KBM-7 (cell line): ENCODE data around the gene LGALS1.

Experiments used
- DNase-seq: peaks from one replicate; pipeline ENCODE4 v3.0.0-alpha.2; 2015
- in situ Hi-C: fragments of 300-500 bp; cut with MboI; formaldehyde crosslinking; loops from 2 replicates; pipeline ENCODE4 v1.14.3; 2020; ENCODE audit warnings: low sequenced_read_pairs, low pct_unique_long_range_greater_than_20kb, mixed read lengths

Gene LGALS1

DNA sequence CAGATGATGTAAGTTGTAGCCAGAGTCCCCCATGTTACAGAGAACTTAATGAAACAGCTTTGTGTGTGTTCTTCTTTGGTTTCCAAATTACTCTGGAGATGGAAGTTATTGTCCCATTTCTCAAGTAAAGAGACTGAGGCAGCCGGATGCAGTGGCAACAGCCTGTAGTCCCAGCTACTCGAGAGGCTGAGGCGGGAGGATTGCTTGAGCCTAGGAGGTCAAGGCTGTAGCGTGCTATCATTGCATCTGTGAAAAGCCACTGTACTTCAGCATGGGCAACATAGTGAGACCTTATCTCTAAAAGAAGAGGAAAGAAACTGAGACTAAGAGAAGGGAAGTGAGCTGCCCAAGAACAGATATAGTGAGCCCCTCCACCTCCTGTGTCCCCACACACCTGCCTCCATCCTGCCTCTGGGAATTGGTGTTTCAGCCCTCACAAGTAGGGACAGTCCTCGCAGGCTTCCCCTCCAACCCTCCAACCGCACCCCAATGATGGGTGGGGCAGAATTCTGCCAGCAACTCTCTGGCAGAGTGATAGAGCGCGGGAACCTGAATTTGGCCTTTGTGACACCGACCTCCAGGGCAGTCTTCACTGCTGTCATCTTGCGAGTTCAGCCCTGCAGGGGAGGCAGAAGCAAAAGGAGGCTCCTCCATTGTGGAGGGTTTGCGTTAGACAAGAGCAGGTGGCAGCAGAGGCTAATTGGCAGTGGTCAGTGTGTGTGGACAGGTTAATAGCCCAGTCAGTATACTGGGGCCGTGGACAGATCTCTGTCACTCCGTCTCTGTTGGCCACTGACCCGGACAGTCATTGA, 15.3 kb upstream of the LGALS1 start:
- DNase-seq: no peak
- in situ Hi-C loops: no loop called here

DNA sequence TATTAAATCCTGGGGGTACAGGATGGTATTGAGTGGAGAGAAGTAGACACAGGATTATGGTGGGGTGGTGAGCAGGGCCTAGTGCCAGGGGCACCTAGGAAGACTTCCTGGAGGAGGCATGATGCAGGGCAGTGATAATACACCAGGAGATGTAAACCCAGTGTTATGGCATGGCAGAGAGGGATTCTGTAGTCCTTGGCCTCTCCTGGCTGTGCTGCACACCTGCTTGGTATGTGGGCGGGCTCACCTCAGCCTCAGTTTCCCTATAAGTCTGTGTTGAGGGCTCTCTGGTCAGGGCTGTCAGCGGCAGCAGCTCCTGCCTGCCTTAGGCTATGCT, 14.8 kb upstream of the LGALS1 start:
- in situ Hi-C loops: no loop called here
- no peak for DNase-seq

DNA sequence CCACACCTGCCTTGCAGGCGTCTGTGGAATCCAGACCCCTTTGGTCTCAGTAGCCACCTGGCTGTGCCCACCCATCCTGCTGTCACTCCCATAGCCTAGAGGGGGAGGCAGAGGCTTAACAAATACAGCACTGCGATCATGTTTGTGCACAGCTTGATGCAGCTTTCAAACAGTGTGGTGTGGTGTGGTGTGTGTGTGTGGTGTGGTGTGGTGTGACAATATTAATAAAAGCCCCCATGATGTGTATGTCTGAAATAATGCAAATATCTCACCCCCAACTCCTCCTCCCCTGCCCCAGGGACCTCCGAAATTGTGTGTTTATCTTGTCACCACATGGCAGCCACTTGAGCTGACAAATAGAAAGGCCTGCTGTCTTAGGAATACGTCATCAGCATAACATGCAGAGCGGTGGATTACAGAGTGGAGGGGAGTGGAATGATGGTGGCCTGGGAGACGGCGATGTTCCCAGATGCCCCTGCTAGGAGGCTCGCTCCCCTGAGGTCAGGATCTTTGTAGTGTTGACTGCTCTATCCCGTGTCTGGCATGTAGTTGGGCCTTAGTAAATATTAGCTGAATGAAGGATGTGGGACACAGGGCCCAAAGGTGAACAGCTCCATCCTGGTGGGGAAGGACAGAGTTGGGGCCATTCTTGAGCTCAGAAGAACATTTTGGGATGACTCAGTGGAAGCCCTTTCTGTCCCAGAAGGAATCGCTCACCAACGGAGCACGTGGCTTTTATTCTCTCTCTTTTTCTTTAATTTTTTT, 14.1 kb upstream of the LGALS1 start:
- in situ Hi-C loops: no loop called here
- DNase-seq: peak; percentile 32

DNA sequence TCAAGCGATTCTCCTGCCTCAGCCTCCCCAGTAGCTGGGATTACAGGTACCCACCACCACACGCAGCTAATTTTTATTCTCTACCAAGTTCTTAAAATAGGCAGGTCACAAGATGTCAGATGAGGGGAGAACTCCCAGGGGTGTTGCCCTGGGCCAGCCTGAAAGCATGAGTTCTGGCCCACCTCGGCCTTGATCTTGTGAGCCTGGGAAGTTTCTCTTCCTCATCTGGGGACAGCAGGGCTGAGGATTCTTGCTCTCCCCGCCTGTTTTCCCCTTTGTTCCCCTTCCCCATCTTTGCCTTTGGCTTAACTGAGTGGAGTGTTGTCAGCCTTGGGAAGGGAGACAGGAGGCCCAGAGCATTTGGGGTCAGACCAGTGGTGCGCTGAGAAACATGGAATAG, 13.4 kb upstream of the LGALS1 start:
- in situ Hi-C loops: no loop called here
- DNase-seq: no peak

DNA sequence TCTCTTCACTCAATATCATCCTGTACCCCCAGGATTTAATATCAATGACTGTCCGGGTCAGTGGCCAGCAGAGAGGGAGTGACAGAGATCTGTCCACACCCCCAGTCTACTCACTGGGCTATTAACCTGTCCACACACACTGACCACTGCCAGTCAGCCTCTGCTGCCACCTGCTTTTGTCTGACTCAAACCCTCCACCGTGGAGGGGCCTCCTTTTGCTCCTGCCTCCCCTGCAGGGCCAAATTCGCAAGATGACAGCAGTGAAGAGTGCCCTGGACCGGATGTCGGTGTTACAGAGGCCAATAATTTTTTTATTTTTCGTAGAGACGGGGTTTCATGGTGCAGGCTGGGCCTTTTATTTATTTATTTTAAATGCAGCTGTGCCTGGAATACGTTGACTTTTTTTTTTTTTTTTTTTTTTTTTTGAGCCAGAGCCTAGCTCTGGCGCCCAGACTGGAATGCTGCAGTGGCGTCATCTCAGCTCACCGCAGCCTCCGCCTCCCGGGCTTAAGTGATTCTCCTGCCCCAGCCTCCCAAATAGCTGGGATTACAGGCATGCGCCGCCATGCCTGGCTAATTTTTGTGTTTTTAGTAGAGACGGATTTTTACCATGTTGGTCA, 11.8 kb upstream of the LGALS1 start:
- in situ Hi-C loops: no loop called here
- DNase-seq: no peak

DNA sequence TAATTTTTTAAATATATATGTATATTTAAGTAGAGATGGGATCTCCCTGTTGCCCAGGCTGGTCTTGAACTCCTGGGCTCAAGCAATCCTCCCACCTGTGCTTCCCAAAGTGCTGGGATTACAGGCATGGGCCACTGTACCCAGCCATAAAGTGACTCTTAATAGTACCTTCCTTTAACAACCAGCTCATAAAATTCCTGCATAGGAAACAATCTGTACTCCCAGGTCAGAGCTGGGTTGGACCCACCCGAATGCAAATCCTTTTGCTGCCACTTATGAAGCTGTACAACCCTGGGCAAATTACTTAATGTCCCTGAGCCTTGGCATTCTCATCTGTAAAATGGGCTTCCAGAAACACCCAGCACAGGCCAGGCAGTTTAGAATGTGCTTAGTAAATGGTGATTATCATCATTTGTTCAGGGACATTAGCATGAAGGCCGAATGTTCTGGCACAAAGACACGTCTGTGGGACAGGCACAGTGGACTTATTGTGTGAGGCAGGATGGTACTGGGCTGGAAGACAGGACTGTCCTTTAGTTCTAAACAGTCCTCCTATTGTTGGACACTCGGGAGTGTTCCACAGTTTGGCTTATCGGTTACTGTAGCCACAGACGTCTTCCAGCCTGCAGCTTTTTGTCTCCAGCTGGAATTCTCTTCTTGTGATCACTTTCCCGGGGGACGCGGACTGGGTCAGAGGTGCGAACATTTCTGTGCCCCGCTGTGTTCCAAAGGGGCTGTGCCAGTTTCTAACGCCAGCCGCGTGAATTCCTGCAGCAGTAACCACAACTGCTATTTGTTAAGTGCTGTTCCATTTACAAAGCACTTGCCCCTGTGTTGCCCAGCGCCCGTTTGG, 11.0 kb upstream of the LGALS1 start:
- no peak for DNase-seq
- in situ Hi-C loops: no loop called here

DNA sequence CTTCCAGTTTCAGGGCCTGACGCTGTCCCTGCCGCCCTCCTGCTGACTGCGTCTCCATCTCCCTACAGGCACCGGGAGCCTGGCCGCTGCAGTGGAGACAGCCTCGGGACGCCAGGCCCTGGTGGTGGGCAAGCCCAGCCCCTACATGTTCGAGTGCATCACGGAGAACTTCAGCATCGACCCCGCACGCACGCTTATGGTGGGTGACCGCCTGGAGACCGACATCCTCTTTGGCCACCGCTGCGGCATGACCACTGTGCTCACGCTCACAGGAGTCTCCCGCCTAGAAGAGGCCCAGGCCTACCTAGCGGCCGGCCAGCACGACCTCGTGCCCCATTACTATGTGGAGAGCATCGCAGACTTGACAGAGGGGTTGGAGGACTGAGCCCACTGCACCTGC, 9.9 kb upstream of the LGALS1 start:
- in situ Hi-C loops: no loop called here
- no peak for DNase-seq

DNA sequence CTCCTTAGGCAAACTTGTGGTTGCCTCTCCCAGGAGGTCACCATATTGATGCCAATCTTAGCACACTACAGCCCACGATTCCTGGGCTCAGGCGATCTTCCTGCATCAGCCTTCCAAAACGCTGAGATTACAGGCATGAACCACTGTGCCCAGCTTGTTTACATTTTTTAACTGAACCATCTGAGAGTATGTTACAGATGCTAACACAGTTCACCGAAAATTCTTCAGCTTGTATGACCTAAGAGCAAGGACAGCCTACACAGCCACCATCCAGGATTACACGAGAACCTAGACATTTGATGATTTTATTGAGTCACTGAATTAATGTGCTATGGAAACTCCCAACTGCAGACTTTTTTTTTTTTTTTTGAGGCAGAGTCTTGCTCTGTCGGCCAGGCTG, 5.8 kb upstream of the LGALS1 start:
- DNase-seq: no peak
- in situ Hi-C loops: no loop called here

DNA sequence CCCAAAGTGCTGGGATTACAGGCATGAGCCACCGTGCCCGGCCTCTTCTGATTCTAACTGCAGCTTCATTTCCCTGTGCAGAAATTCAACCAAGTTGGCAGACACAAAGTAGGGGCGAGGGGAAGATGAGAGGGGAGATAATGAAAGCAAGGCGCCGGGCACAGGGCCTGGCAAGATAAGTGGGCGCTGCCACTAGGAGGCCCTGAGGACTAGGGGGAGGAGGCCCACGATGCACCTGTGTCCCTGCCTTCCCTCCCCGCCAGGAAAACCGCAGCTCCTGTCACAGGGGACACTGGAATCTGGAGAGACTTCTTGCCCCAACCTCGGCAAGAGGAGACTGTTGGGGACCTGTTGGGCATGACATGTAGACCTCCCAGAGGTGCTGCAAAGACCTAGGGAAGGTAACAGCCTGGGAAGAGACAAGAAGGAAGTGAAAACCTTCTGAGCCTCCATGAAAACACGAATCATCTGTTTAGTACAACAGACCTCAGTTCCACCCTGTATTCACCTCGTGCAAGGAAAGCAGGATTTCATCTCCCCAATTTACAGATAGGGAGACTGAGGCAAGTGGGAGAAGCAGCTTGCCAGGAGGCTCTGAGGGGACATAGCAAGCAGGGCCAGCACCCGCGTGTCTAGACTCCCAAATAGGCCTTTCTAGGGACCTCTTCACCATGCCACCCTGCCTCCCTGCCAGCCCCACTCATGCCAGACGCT, 3.1 kb upstream of the LGALS1 start:
- peak; percentile 41 for DNase-seq
- in situ Hi-C loops: no loop called here

DNA sequence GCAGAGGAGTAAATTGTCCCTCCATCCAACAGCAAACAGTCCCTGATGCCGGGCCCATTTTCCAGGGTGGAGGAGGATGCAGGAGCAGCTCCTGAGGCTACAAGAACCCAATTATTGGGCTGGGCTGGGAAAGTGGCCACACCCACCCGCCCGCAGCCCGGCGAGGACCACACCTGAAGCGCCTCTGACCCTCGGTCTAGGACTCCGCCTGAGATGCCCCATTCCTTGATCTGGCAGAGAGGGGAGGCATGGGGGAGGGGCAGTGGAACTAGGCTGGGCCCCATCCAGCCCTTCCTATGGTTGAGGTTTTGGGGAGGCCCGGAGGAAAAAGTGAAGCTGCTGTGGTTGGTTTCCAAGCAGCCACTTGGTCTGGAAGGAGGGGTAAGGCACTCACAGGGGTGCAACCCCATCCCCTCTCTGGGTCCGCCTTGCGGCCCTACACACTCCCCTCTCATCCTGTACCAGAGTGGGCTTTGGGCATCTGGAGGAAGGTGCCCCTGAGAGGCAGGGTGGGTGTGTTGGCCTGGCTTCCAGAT, 2.4 kb upstream of the LGALS1 start:
- no peak for DNase-seq

DNA sequence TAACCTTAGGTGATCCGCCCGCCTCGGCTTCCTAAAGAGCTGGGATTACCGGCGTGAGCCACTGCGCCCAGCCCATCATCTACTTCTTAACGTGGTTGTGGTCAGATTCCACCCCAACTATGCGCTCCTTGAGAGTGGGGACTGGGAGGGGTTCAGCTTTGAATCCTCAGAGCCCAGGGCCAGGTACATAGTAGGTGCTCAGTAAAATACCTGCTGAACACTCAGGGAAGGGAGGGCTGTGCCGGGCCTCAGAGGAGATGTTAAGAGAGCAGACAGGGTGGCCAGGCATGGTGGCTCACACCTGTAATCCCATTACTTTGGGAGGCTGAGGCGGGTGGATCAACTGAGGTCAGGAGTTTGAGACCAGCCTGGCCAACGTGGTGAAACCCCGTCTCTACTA, 1.2 kb upstream of the LGALS1 start:
- in situ Hi-C loops: no loop called here
- DNase-seq: no peak

More for the DNA sequence above, 2.4 kb upstream of the LGALS1 start:
- in situ Hi-C loops: no loop called here

DNA sequence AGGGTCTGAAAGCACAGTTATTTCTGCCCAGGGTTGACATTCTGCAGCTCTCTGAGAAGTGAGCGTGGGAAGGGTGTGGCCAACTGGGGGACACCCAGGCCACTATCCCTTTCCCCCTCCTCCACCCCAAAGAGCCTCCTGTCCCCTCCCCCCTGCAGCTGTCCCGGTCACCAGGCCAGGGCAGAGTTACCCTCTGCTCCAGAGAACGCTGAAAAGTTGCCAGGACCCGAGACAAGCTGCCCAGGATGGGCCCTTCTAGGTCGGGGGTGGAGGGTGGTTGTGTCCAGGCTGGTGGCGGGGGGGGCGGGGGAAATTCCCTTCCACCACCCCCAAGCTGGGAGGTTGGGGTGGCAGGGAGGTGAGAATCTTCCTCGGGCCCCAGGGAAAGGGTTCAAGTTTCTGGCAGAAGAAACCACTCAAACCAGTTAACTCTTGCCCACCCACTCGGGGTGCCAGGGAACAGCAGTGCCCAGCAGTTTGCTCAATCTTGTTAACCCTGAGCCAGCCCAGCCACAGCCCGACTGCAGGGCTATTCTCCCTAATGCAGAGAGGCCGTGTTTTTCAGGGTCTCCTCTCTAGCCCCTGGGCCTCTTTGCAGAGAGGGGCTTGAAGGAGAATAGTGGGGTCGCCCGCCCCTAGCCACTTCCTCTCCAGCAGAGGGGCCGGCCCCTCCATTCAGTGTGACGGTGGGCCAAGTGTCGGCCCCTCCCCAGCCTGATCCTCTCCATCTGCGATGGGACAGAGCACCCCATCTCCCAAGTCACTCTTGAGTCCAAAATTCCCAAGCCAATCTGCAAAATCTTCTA, 697 bp downstream of the LGALS1 start:
- in situ Hi-C loops: no loop called here
- no peak for DNase-seq

DNA sequence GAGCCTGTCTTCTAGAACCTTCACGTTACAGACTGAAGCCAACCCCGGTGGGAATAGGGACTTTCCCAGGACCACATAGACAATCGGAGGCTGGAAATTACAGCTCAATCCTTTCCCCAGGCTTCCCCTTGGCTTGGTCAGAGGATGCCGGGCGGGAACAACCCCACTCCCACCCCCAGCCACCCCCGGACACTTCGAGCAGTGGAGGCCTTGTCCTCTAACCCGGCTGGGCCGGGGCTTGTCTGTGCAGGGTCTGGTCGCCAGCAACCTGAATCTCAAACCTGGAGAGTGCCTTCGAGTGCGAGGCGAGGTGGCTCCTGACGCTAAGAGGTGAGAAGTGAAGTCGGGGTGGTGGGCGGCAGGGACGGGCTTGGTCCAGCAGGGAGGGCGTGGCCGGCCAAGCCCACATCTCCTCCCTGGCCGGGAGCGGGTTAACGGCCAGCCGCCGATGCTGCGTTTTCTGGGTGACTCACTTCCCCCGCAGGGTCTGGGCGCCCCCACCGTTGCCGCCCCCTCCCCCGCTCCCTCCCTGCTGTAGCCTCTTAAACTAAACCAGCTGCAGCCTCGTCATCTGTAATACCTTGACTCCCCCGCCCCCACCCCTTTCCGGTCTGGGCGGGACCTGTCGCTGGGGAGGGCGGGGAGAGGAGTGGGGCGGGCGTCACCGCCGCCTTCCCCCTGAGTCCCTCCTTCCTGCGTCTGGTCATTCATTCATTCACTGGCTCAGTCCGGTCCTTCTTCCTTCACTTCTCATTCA, 1.5 kb downstream of the LGALS1 start:
- DNase-seq: peak; percentile 96
- in situ Hi-C loops: no loop called here

DNA sequence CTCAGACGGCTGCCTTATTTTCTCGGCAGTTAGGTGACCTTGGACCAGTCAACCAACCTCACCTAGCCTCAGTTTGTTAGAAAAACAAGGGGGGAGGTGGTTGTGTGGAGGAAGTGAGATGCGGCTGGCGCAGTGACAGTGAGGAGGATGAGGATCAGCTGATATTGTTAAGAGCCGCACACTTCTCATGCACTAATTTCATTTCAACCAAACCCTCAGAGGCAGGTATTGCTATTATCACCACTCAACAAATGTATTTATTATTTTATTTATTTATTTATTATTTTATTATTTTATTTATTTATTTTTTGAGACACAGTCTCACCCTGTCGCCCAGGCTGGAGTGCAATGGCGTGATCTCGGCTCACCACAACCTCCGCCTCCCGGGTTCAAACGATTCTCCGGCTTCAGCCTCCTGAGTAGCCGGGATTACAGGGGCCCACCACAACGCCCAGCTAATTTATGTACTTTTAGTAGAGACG, 2.1 kb downstream of the LGALS1 start:
- in situ Hi-C loops: no loop called here
- DNase-seq: no peak

DNA sequence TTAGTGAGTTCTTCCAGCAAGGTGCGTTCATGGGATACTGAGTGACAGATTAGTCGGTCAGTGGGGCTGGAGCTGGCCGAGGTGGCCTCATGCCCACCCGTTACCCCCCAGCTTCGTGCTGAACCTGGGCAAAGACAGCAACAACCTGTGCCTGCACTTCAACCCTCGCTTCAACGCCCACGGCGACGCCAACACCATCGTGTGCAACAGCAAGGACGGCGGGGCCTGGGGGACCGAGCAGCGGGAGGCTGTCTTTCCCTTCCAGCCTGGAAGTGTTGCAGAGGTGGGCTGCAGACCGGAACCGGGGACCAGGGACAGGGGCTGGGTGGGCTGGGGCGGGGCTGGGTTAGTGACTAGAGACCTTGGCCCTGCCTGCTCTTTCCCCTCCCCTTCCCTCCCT, 2.9 kb downstream of the LGALS1 start:
- DNase-seq: no peak

DNA sequence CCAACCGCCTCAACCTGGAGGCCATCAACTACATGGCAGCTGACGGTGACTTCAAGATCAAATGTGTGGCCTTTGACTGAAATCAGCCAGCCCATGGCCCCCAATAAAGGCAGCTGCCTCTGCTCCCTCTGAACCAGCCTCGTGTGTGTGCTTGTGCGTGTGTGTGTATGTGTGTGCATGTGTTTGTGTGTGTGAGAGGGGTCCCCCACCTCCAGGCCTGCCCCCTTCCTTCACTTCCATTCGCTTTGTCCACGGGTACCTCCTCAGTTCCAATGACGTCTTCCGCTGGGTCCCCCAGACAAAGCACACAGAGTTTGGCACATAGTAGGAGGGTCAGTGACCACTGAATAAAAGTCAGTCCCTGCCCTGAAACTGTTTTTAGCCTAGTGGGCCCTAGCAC, 4.2 kb downstream of the LGALS1 start:
- DNase-seq: no peak
- in situ Hi-C loops: no loop called here

More for the DNA sequence above, 2.9 kb downstream of the LGALS1 start:
- in situ Hi-C loops: no loop called here

DNA sequence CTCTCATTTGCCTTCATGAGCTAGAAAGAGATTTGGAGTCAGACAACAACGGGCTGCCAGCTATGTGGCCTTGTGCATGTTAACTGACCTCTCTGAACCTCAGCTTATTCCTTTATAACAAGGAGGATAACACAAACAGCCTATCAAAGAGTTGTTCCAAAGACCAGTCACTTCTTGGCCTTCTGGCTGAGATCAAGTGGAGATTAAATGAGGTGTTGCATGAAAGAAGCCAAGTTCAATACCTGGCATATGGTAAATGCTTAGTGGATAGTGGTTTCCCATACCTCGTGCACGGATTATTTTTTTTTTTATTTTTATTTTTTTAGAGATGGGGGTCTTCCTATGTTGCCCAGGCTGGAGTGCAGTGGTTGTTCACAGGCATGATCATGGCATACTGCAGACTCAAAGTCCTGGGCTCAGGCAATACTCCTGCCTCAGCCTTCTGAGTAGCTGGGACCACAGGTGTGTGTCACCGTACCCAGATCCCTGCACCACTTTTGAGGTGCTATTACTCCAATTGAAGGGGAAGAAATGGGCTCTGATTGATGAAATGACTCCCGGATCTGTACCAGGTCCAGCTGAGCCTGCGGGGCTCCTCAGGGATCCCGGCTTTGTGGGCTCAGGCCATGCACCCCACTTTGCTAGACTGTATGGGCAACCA, 4.9 kb downstream of the LGALS1 start:
- DNase-seq: no peak
- in situ Hi-C loops: no loop called here
